ENCODE measurements around the gene CDR2L.

The CDR2L gene

GRCh38 chr17:74972973-74973328 lies 14.5 kb upstream of the CDR2L start:
- no peaks in the 10 kb centered on the region for H3K27me3 ChIP-seq (ENCODE audit: insufficient read depth, low read length)
- H3F3A ChIP-seq (ENCODE audit: insufficient read depth, low read length): no peaks in the 10 kb centered on the region
- H3K79me2 ChIP-seq (ENCODE audit: insufficient read depth, low read length): no peaks in the 10 kb centered on the region
- H3K9ac ChIP-seq (ENCODE audit: low read length): no peak overlapping the region
- peak overlapping the region; percentile 67 for H3K4me3 ChIP-seq (ENCODE audit: low read depth, low read length, poor library complexity, severe bottlenecking)
- H3K27ac ChIP-seq (ENCODE audit: low read depth, low read length, poor library complexity, severe bottlenecking): no peak overlapping the region
- H4K20me1 ChIP-seq (ENCODE audit: insufficient read depth, low read length): no peaks in the 10 kb centered on the region
- H3K4me1 ChIP-seq (ENCODE audit: insufficient read depth, low read length, severe bottlenecking): peaks cover 6% of the 10 kb centered on the region
- H3K4me2 ChIP-seq (ENCODE audit: low read length): peak overlapping the region; percentile 86
- H3K9me3 ChIP-seq (ENCODE audit: low read length): no peaks in the 10 kb centered on the region
- H3K9me2 ChIP-seq (ENCODE audit: low read depth, low read length): no peaks in the 10 kb centered on the region
- no peaks in the 10 kb centered on the region for H3K36me3 ChIP-seq (ENCODE audit: insufficient read depth, low read length)
- H2AFZ ChIP-seq (ENCODE audit: low read length): no peak overlapping the region
- TF ChIP-seq EZH2 (IDR thresholded peaks at IDR 0.05; ENCODE audit: borderline replicate concordance, low read length): no peak
- TF ChIP-seq, protein P1, sequence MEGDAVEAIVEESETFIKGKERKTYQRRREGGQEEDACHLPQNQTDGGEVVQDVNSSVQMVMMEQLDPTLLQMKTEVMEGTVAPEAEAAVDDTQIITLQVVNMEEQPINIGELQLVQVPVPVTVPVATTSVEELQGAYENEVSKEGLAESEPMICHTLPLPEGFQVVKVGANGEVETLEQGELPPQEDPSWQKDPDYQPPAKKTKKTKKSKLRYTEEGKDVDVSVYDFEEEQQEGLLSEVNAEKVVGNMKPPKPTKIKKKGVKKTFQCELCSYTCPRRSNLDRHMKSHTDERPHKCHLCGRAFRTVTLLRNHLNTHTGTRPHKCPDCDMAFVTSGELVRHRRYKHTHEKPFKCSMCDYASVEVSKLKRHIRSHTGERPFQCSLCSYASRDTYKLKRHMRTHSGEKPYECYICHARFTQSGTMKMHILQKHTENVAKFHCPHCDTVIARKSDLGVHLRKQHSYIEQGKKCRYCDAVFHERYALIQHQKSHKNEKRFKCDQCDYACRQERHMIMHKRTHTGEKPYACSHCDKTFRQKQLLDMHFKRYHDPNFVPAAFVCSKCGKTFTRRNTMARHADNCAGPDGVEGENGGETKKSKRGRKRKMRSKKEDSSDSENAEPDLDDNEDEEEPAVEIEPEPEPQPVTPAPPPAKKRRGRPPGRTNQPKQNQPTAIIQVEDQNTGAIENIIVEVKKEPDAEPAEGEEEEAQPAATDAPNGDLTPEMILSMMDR (IDR thresholded peaks at IDR 0.05; ENCODE audit: low read length): no peak

DNA sequence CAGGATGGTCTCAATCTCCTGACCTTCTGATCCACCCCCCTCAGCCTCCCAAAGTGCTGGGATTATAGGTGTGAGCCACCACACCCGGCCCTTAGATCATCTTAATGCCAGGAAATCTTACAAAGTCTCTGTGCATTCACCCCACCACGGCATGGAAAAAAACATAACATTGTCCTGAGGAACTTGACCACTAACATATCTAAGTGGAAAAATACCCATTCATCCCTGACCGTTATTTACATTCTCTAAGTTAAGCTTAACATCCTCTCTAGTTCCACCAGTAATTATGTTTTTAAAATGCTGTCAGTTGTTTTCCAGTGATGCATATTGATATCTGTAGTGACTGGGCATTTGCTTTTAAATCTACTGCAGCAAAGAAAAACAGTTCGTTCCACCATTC lies 11.5 kb upstream of the CDR2L start:
- Histone ChIP-seq H3K27ac (ENCODE audit: low read depth, low read length, poor library complexity, severe bottlenecking) (no peak overlapping the region), H3K4me1 (ENCODE audit: insufficient read depth, low read length, severe bottlenecking) (peaks cover 6% of the 10 kb centered on the region), H3K9me2 (ENCODE audit: low read depth, low read length) (no peaks in the 10 kb centered on the region), H3K4me3 (ENCODE audit: low read depth, low read length, poor library complexity, severe bottlenecking) (no peak overlapping the region), H4K20me1 (ENCODE audit: insufficient read depth, low read length) (no peaks in the 10 kb centered on the region), H3F3A (ENCODE audit: insufficient read depth, low read length) (no peaks in the 10 kb centered on the region), H3K27me3 (ENCODE audit: insufficient read depth, low read length) (peaks cover 3% of the 10 kb centered on the region; the same call in 1 of the 2 replicates), H3K36me3 (ENCODE audit: insufficient read depth, low read length) (no peaks in the 10 kb centered on the region), H3K4me2 (ENCODE audit: low read length) (no peak overlapping the region), H3K79me2 (ENCODE audit: insufficient read depth, low read length) (no peaks in the 10 kb centered on the region), H3K9me3 (ENCODE audit: low read length) (no peaks in the 10 kb centered on the region), H3K9ac (ENCODE audit: low read length) (no peak overlapping the region), H2AFZ (ENCODE audit: low read length) (no peak overlapping the region)
- TF ChIP-seq, protein P1 (IDR thresholded peaks at IDR 0.05; ENCODE audit: low read length): no peak
- no peak for TF ChIP-seq EZH2 (IDR thresholded peaks at IDR 0.05; ENCODE audit: borderline replicate concordance, low read length)

DNA sequence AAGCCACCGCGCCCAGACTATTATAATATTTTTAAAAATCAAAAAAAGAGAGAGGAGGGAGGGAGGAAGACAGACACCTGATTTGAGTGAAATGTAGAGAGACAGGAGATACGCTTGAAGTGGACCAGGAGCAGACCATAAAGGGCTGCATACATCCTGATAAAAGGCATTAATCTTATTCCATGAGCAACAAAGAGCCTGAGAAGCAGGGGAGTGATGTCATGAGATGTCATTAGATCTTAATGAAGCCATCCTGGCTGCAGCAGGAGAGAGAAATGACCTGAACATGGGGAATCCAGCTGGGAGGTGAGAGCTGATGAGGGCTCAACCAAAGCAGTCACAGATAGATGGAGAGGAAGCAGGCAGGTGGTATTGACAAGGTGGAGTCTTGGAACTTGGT lies 9.6 kb upstream of the CDR2L start:
- no peak overlapping the region for H3K4me2 ChIP-seq (ENCODE audit: low read length)
- H3K79me2 ChIP-seq (ENCODE audit: insufficient read depth, low read length): no peaks in the 10 kb centered on the region
- no peak overlapping the region for H2AFZ ChIP-seq (ENCODE audit: low read length)
- H3K4me1 ChIP-seq (ENCODE audit: insufficient read depth, low read length, severe bottlenecking): peaks cover 19% of the 10 kb centered on the region
- no peak overlapping the region for H3K9ac ChIP-seq (ENCODE audit: low read length)
- no peaks in the 10 kb centered on the region for H3F3A ChIP-seq (ENCODE audit: insufficient read depth, low read length)
- no peaks in the 10 kb centered on the region for H4K20me1 ChIP-seq (ENCODE audit: insufficient read depth, low read length)
- H3K9me3 ChIP-seq (ENCODE audit: low read length): no peaks in the 10 kb centered on the region
- no peak overlapping the region for H3K27ac ChIP-seq (ENCODE audit: low read depth, low read length, poor library complexity, severe bottlenecking)
- H3K27me3 ChIP-seq (ENCODE audit: insufficient read depth, low read length): peaks cover 8% of the 10 kb centered on the region; the same call in 1 of the 2 replicates
- TF ChIP-seq EZH2 (IDR thresholded peaks at IDR 0.05; ENCODE audit: borderline replicate concordance, low read length): no peak
- TF ChIP-seq, protein P1 (IDR thresholded peaks at IDR 0.05; ENCODE audit: low read length): no peak
- H3K4me3 ChIP-seq (ENCODE audit: low read depth, low read length, poor library complexity, severe bottlenecking): no peak overlapping the region
- no peaks in the 10 kb centered on the region for H3K9me2 ChIP-seq (ENCODE audit: low read depth, low read length)
- no peaks in the 10 kb centered on the region for H3K36me3 ChIP-seq (ENCODE audit: insufficient read depth, low read length)

Data from OCI-LY1 (cell line).